NCI-H2196 (cell line): ENCODE measurements around the gene UBL7.

Experiments
- DNase-seq: peaks from one replicate; lab custom pipeline; 2025; ENCODE audit not compliant: unreplicated experiment; lab: John Stamatoyannopoulos, UW

The UBL7 gene

DNA sequence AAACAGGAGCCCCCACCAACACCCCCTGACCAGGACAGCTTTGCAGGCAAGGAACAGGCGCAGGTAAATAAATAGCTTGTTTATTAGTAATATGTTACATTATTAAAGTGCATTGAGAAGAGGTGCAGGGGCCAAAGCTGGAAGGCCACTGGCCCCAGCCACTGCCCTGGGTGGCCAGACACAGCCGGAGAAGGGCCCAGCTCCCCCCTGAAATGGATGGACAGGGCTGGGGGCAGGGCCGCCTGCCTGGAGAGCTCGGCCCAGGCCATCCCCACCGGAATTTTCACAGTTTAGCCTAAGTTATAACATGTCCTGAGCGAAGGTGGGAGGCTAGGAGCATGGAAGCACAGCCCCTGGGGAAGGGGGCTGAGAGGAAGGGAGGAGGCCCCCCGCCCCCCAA lies 51.7 kb downstream of the UBL7 start:
- DNase-seq = no peak

DNA sequence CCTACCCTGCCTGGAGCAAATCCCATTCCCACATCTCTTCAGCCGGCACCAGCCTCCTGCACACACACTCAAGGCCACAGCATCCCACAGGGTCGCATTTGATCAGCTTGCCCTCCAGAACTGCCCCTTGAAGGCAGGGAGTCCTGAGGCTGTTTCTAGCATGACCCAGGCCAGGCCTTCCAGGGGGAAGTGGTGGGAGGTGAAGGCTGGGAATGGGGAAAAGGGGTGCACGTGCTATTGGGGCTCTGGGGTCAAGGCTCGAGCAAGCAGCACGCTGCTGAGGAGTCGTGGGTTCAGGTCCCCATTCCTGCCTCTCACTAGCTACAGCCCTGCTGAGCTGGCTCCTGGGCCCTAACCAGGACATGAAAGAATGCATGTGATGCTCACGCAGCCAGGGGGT lies 52.1 kb downstream of the UBL7 start:
- DNase-seq = no peak

DNA sequence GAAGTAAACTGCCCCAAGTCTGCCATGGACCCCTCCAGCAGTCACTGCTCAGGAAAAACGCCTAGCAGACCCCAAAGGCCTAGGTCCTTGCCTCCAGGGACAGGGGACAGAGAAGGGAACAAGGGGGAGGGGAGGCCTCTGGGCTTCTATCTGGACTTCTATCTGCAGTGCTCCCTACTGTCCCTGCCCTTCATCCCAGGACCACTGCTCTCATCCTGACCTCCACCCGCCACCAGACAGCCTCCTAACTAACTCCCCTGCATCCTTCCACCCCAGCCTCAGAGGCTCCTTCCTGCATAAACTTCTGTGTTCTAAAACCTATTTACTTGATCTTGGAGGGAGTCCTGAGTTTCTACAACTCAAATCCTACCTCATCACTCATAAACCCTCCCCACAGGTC lies 52.6 kb downstream of the UBL7 start:
- no peak for DNase-seq

DNA sequence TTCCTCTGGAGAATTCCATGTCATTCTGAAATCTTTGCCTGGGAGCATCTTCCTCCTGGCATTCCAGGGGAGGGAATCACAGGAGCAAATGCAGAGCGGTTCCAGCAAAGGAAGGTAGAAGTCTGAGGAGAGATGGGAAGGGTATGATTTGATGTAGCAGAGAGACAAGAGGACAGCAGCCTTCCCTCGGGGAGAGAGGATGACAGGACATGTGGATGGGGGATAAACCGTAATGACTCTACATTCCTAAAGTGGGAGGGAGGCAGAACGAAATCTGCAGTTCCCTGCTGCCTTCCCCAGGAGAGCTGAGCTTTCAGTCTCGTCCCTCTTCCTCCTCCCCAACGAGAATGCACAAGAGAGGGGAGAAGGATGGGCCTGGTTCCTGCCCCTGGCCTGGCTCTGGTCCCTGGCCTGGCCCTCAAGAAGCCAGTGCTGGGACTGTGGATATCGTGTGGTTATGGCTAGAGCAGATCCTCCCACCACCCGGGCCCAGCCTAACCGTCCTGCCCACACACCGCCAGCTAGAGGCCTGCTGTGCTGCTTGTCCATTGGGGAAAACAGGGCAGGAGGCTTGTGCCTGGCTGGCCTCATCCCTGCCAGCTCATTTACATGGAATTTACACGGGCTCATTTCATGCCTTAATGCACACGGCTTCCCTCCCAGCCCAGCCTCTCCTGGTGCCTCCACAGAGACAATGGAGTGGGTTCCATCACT lies 53.8 kb downstream of the UBL7 start:
- DNase-seq = no peak

DNA sequence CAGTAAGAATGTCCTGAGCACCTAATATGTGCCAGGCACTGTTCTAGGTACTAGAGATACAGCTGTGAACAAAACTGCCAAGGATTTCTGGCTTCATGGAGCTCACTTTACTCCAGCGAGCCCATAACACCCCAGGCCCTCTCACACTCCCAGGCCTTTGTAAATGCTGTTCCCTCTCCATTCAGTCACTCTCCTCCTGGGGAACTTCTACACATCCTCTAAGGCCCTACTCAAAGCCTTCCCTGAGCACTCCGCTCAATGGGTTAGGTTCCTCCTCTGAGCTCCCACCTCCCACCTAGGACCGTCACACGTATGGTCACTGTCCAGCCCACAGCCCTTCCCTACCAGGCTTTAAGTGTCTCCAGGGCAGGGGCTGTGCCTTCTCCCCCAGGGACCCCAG lies 54.4 kb downstream of the UBL7 start:
- no peak for DNase-seq

DNA sequence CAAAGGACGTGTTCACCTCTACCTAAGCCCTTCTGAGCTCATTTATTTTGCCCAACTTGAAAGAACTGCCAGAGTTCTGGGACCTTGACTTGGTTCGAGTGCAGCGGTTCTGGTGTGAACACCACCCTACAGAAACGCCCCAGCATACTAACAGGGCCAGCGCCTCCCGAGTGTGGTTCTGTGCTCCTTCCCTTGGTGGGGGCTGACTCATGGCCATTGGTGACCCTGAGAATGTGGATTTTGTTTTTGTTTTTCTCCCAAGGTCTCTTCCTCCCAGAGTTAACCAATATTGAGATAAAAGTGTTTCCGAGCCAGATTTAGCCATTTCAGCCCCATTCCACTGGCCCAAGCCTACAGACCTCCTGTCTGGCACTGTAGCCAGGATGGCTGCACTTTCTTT lies 55.1 kb downstream of the UBL7 start:
- no peak for DNase-seq

DNA sequence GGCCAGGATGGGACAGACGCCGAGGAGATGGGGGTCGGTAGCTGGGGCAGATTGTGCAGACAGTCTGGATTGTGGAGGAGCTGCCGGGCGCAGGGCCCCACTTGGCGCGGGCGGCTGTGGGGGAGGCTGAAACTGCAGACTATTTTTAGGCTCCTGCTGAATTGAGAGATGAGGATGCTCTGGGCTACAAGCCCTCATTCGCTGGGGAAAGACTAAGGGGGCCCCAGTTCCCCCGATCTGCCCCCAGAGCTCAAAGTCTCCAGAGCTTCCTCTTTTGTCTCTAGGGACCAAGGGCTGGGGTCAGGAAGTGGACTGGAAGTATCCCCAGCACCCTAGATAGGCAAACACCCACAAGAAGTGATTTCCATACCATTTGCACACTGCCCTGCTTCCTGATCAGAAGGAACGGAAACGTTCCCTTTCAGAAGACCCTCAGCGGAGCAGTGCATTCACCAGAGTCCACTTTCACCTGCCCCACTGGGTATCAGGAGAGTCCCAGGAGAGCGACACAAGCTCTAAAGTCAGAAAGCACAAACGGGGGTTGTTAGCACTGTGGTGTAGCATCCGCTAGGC lies 56.9 kb downstream of the UBL7 start:
- no peak for DNase-seq

DNA sequence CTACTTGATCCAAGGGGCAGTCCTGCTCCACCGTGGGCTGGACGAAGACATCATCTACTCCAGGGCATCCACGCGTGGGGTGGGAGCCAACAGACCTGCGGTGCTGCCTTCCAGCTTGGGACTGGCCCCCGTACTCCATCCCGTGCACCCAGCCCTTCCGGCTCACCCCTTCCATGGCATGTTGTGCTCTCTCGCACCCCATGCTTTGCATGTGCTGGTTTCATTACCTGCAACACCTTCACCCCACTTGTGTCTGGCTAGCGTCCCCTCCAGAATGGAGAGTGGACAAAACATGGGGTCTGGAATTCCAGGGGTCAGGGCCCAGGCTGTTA lies 57.4 kb downstream of the UBL7 start:
- DNase-seq = no peak

DNA sequence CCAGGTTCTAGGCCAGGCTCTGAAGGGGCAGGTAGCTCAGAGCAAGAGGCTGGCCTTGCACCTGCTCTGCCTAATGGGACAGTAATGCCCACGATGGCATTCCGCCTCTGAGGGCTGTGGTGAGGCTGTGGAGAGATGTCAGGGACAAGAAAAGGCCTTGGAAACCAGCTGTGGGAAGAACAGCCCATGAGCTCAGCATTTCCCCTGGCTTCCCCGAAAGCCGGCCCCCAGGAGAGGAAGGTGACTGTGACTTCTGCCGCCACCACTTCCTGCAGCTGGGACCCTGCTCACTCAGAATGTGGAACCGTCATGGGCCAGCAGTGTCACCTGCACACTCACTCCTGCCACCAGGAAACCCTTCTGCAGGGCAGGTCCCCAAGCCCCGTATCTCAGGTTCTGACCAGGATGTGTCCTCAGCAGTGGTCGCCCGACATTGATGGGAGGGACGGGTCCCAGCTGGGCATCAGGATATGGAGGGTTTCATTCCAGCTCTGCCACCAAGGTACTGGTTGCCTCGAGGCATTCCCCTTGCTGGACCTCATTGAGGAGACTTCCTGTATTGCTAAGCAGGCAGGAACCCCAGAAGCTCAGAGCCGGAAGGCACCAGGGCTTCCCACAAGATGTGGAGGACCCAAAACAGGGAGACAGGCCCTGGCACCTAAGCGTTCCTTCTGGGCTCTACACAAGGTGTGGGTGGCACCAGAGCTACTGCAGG lies 57.9 kb downstream of the UBL7 start:
- DNase-seq = no peak

DNA sequence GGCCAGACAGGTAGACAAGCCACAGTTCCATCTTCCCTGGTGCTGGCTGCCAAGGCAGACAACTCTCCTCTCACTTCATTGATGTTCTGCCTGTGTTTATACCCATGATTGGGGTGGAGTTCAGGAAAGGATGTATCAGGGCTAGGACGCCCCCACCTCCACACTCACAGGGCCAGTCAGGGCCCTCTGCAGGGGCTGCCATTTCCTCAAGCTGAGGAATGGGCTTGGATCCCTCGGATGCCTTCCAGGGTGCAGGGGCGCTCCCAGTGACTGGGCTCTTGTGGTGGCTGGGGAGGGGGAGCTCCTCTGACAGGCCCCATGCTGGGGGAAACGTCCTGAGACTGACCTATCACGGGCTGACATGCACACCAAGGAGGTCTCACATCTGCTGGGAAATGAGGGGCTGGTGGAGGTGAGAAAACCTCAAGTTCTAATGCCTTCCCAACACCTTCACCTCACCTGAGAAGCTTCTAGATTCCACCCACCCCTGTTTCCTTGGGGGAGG lies 58.6 kb downstream of the UBL7 start:
- DNase-seq = no peak

DNA sequence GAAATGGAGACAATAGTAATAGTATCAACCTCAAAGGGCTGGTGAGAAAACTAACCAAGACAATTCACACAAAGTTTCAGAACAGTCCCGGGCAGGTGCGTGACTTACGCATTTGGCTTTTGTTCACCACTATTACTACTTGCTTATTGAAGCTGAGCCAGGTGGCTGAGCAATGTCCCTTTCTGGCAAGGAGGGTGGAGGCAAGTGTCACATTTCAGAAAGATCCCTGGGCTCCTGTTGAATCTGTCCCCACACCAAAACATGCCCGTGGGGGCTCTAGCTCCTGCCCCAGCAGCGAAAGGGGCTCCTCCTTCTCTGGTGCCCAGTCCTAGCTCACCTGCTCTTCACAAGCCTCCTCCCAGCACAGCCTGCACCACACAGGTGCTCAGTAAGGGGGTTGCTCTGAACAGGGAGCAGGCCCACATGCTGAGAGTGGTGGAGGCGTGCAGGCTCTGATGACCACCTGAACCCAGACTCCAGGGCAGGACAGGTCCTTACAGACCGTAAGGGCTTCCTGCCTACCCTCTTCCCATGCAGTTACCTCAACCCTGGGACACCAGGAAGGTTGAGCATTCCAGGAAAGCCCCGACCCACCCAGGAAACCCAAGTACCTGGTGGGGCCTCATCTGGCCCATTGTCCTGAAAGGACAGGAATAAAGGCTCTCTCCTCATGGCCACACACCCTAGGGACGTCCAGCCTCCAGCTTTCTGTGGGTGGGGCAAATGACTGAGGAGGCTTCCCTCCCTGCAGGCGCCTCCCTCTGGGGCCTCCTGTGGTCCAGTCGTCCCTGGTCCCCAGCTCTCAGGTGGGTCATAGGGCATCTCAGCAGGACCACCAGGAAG lies 59.8 kb downstream of the UBL7 start:
- DNase-seq = no peak

DNA sequence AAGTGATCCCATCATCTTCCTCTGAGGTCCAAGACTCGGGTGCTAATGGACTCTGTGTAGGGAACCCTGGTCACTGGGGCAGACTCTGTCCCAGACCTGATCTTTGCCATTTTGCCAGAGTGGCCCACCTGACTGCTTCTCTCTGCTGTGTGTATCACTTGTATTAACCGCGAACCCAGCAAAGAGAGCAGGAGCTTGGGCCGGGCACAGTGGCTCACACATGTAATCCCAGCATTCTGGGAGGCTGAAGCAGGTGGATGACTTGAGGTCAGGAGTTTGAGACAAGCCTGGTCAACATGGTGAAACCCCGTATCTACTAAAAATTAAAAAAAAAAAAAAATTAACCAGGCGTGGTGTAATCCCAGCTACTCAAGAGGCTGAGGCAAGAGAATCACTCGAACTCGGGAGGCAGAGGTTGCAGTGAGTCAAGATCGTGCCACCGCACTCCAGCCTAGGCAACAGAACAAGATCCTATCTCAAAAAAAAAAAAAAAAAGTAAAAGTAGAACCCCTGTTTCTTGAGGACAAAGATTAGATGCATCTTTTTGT lies 60.6 kb downstream of the UBL7 start:
- no peak for DNase-seq

DNA sequence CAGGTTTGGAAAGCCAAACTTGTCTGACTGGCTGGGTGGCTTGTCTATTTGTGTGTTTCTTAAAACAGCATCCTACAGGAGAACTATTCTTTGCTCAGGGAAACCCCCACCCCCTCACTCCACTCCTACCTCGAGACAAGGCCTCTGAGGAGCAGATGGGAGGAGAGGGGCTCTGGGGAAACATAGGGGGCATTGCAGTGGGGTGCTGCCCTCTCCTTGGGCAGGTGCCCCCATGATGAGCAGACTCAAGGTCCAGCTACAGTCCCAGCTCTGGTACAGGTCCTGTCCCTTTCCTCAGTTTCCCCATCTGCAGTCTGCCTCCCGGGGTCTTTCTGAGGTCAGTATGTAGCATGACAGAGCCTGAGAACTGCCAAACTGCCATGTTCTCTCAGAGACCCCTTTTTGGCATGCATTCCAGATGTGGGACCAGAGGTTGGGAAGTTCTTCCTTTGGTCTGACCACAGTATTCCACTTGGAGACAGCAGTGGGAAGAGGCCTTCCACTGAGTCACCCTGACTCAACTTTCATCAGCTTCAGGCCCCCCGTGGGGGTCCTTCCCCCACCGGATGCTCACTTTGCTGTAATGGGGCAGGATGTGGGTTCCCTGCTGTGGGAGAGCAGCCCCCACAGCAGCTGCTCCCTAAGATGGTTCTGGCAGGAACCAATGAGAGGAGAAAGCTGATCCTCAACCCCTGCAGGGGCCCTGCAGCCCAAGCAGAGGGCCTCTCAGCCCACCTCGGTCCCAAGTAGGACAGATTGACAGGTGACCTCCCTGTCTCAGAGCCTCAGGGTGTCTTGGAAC lies 61.2 kb downstream of the UBL7 start:
- no peak for DNase-seq

DNA sequence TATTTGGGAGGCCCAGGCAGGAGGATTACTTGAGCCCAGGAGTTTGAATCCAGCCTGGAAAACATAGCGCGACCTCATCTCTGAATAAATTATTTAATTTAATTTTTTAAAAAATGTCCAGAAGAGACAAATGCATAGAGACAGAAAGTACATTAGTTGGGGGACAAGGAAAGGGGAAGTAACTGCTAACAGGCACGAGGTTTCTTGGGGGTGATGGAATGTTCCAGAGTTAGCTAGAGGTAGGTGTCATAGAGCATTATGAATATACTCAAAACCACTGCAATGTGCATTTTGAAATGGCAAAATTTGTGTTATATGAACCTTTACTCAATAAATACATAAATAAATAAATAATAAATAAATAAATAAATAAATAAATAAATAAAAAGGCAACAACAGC lies 61.9 kb downstream of the UBL7 start:
- DNase-seq = no peak

DNA sequence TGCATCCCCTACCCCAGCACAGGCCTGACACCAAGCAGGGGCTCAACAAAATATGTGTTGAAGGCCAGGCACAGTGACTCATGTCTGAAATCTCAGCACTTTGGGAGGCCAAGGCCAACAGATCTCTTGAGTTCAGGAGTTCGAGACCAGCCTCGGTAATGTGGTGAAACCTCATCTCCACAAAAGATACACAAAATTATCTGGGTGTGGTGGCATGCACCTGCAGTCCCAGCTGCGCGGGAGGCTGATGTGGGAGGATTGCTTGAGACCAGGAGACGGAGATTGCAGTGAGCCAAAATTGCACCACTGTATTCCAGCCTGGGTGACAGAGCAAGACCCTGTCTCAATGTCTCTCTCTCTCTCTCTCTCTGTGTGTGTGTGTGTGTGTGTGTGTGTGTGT lies 62.8 kb downstream of the UBL7 start:
- no peak for DNase-seq

DNA sequence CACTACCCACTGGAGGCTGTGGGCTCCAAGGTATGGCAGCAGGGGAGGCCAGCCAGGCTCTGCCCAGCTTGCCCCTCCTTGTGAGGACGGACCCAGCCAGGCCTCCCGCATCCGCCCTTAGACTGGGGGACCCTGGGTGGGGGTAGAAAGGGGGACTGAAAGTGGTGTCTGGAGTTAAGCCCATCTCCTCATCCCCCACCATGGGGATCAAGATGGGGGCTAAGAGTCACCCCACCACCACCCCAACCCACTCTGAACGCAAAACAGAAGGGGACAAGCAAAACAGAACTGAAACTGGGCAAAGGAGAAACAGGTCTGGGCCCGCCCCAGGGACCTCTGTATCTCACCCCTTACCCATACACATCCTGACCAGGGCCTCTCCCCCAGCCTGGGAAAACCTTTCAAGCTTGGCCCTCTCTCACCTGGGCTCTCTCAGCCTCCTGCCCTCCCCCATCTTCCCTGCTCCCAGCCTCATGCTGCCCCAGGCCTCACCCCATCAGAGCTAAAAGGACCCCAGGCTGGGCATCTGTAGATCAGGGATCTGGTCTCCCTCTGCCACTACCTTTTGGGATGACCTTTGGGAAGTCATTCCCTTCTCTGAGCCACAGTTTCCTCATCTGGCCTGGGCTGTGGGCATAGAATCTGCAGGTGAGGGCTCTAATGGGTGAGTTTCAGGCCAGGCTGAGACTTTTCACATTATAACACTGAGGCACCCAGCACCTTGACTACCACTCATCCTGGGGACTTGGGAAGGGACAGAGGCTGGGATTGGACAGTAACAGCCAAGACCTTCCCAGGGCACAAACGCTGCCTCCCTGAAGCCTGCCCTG lies 63.5 kb downstream of the UBL7 start:
- no peak for DNase-seq

DNA sequence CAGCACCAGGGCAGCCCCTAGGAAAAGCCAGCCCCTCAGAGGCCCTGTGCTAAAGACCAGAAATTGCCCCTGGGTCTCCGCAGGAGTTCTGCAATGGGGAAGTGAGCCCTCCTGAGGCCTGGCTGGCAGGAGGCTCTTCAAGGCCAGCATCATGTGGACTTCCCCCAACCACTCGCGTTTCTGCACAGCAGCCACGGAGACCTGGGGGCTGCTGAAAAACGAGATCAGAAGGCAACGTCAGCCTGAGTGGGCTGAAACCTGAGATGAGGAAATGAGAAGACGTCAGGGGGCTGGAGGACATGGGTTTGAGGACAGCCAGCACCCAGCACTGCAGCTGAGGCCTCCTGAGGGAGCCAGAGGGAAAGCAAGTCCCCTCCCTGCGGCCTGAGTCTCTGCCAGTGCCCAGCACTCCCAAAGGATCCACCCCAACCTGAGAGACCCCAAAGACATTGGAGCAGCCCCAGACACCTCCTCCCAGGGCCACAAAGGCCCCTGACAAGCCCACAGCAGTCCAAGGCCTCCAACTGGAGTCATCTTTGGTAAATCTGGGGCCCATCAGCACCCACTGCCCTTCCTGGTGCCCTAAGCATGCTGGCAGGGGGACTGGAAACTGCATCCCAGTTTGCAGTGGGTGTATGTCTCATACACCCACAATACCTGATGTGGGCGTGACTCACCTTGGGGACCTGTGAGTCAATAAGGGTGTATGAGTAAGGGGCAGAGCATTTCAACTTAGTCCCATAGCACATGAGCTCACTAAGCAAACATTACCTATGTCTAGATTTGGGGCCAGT lies 64.3 kb downstream of the UBL7 start:
- DNase-seq = no peak

DNA sequence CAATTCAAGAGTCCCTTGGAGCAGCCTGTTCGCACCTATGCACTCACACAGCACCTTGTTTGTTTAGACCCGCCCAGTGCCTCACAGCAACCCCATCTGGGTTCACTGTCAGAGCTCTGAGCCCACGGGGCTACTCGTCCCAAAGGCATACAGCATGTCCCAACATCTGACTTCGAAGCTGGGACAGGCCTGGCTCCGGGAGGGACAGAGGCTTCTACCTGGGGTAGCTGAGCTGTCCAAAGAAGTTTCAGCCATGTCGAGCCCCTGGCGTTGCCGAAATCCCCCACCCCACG lies 64.9 kb downstream of the UBL7 start:
- no peak for DNase-seq
